DMS53 treated with DMSO at 0.1 percent for 48 hours (cell line): ENCODE results near the gene KLF12.

Experiments used
- DNase-seq: peaks from one replicate; lab custom pipeline; 2025; ENCODE audit not compliant: unreplicated experiment; lab: John Stamatoyannopoulos, UW

Gene KLF12

DNA sequence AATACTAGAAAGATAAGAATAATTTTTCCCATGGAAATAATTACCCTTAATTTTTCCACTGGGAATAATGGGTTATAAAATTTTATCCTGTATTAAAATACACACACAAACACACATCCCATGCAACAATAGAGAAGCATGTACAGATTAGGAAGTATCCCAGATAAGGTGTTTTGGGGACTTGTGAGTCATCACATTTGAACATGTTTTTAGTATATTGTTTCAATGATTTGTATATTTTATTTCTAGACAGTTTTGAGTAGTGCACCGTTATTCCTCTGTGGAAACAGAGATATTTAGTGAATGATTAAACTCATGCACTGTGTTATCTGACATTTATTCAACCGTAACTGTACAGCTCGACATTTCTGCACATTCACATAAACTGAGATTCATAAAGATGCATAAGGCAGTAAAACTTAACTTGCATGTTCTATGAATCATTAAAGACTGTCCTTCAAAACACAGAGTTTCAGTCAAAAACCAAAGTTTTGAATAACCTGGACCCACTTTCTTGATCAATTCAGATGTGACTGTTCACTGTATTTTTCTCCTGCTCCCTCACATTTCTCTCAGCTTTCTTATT is 30.1 kb downstream of the KLF12 start:
- no peak for DNase-seq

DNA sequence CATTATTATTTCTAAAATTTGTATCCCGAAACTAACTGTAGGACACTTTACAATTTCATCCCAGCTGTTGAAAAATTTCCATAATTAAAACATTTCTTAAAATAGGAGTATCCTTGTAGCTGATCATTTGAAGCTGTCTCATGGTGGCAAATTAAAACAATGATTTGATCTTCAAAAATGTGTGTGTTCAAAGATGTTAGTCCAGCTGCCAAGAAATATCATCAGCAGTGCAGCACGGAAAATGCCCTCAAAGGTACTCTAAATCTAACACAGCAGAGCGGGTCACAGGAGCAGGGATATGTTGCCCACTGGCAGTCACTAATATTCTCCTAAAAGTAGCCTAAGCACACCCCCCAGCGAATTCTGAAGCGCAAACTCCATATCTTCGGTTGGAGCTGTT is 31.0 kb downstream of the KLF12 start:
- DNase-seq = no peak

DNA sequence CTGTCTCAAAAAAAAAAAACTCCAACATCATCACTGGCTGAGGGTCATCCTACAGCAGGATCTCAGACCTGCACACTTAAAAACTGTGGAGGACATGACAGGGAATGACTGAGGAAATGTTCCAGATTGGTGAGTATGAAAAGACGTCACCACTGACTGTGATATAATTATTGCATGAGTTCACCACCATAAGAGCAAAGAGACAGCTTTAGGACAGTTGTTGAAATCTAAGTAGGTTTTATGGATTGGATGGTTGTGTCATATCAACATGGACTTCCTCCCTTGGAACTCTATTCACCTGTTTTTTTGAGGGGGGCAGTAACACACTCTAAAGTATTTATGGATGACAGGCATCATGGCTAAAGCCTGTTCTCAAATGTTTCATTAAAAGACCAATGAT is 31.5 kb downstream of the KLF12 start:
- DNase-seq = no peak

DNA sequence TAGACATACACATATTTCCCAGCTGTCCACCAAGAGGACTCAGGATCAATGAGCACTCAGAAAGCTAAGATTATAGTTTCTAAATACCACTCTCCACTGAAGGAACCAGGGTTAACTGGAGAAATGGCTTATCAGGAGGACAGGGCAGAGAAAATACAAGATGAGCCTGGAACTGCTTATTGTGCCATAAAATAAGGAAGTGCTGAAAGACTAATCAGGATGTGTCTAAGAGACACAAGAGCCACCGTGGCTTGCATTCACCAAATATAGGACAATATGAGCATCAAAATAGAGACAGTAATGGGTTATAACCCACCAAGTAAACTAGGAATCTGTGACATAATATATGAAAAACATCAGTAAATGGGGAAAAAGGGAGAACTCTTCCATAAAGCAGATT is 32.8 kb downstream of the KLF12 start:
- no peak for DNase-seq

- DNase-seq = no peak
These were observed 36.1 kb downstream of the KLF12 start for GRCh38 chr13:74098077-74098476.

GRCh38 chr13:74097116-74097515 is 37.1 kb downstream of the KLF12 start:
- no peak for DNase-seq

DNA sequence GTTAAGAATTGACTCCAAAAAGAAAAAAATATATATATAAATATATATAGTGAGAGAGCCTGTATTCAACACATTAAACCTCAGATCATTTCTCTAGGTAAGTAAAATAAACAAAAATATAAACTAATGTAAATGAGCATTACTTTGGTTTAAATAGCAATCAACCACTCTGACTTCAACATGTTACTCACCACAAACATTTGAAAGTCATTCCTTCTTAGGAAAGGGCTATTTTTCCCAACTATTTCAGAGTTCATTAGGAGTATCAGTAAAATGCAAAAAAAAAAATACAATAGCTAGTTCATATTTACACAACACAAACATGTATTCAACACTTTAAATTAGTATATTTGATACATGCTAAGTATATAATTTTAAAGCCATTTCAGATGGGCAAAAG is 40.5 kb downstream of the KLF12 start:
- DNase-seq = no peak

GRCh38 chr13:74092711-74093110 is 41.5 kb downstream of the KLF12 start:
- DNase-seq = no peak

DNA sequence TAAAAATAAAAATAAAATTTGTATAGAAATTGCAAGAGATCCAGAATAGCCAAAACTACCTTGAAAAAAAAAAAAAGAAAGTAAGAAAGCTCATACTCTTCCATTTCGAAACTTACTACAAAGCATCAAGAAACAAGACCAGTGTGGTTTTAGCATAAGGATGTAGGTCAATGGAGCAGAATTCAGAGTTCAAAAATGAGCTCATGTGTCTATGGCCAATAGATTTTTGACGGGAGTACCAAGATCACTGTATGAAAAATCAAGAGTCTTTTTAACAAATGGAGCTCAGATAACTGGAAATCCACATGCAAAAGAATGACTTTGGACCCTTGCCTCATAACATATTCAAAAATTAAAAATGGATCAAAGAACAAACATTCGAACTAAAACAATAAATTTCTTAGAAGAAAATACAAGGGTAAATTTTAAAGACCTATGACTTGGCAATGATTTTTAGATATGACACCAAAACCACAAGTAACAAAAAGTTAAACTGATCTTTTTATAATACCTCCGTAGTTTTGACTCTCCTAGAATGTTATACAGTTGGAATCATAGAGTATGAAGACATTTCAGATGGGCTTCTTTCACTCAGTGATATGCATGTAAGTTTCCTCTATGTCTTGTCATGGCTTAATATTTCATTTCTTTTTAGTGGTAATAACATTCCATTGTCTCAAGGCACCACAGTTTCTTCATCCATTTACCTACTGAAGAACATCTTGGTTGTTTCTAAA is 43.2 kb downstream of the KLF12 start:
- no peak for DNase-seq

DNA sequence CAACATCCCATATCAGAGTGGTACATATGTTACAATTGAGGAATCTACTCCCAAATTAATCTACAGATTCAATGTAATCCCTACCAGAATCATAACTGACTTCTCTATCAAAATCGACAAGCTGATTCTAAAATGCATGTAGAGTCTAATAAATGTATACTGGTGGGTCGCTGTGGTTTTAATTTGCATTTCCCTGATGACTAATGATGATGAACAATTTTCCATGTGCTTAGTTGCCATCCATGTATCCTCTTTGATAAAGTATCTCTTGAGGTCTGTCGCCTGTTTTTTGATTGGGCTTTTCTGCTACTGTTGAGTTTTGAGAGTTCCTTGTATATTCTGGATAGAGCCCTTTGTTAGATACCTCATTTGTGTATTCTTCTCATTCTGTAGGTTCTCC is 43.8 kb downstream of the KLF12 start:
- no peak for DNase-seq

- no peak for DNase-seq
These were observed 46.8 kb downstream of the KLF12 start for GRCh38 chr13:74087357-74087756.
